H1 (cell line): Measurements from ENCODE around the gene ENO4. TPM values are rescaled to one million over a fixed set of nuclear protein-coding genes. Genes with fewer than 3 reads are reported as not detected.

Experiments
- CBX5 ChIP-seq: fragments of 300-800, 300-1000 bp; sonication (generic); IDR thresholded peaks from 2 replicates; pipeline ENCODE4 v1.7.1; 2016; ENCODE audit warnings: antibody characterized with exemption, low read length, low read depth
- CHD7 ChIP-seq: fragments of 300-600 bp; sonication (generic); IDR thresholded peaks from 2 replicates; pipeline ENCODE4 v1.7.1; 2012; ENCODE audit warnings: low read length, moderate library complexity, mild to moderate bottlenecking, inconsistent platforms; ENCODE audit not compliant: insufficient replicate concordance
- EP300 ChIP-seq, 2 experiments: IDR thresholded peaks; 1 replicate in 1 of 2; 2 replicates in 1 of 2; pipeline ENCODE4 v1.6.1; 2011 to 2012; ENCODE audit warnings: low read depth in 2 of 2, low read length in 2 of 2, mild to moderate bottlenecking in 2 of 2, borderline replicate concordance in 1 of 2, inconsistent platforms in 1 of 2, moderate library complexity in 1 of 2
- GTF2F1 ChIP-seq: IDR thresholded peaks from 2 replicates; pipeline ENCODE4 v1.6.1; 2012; ENCODE audit warnings: low read depth, low read length, improper control_type of control experiment, borderline replicate concordance
- USF2 ChIP-seq: IDR thresholded peaks from 2 replicates; pipeline ENCODE4 v1.6.1; 2011; ENCODE audit warnings: low read length, improper control_type of control experiment
- polyA plus RNA-seq, 7 experiments: library from polyadenylated mRNA; depleted of rRNA in 3 of 7; stranded (reverse) in 5 of 7; unstranded in 2 of 7; fragments of >200 nt in 5 of 7; fragments of 200-250 nt in 2 of 7; gene quantifications; 1 replicate in 5 of 7; 2 replicates in 1 of 7; 4 replicates in 1 of 7; pipeline versions ENCODE4 v1.2.1 to v1.2.3, GENCODE V29; 2011 to 2013; ENCODE audit warnings: missing spikeins in 2 of 7, mixed read lengths in 2 of 7
- total RNA-seq: library from RNA; stranded (reverse); fragmentation: NEBNext Ultra II Directional; extraction: Animal tissue kit (Norgen Biotek cat#: 25700); gene quantifications from 2 replicates; pipeline ENCODE4 v1.2.1, GENCODE V29; 2021

Gene ENO4
- total and polyA plus RNA-seq, 2 of the 8 experiments (the other 6 are each of a cell fraction or from before 2014, with no cell fraction given) = 0.77 TPM; not detected in 1

- TF ChIP-seq CHD7 (no peak), GTF2F1 (no peak), EP300 (IDR thresholded peaks at IDR 0.05; ENCODE audit: borderline replicate concordance in 1 of 2, low read depth in 2 of 2, low read length in 2 of 2) (no peak), CBX5 (no peak), USF2 (no peak)
These were observed 82.5 kb downstream of the ENO4 start (continued) for GRCh38 chr10:116931806-116932205.
